Gastroesophageal sphincter (tissue), 4 donors: ENCODE data around the gene DLGAP4. TPM values are rescaled to one million over a fixed set of nuclear protein-coding genes. Genes with fewer than 3 reads are reported as not detected.

Source experiments
- ATAC-seq: fragments of 150-250 bp; one replicate; pipeline ENCODE4 v1.9.1; 2016; ENCODE audit warnings: mild to moderate bottlenecking, moderate library complexity
- H3K27ac ChIP-seq, 4 donors: fragments of 200-600 bp; sonication (generic) in 3 of 4; 1 replicate in 3 of 4; 2 replicates in 1 of 4; pipeline ENCODE4 v1.5.1; 2016 to 2019
- H3K27me3 ChIP-seq: fragments of 200-600 bp; sonication (generic); one replicate; pipeline ENCODE4 v1.5.1; 2019
- H3K36me3 ChIP-seq, 2 donors: fragments of 200-600 bp; sonication (generic); one replicate each; pipeline ENCODE4 v1.5.1; 2019; ENCODE audit warnings: control low read depth in 1 of 2
- H3K4me1 ChIP-seq, 3 donors: fragments of 200-600 bp; sonication (generic); 1 replicate in 2 of 3; 2 replicates in 1 of 3; pipeline ENCODE4 v1.5.1; 2016 to 2019; ENCODE audit warnings: control low read depth in 2 of 3
- H3K4me3 ChIP-seq, 2 donors: fragments of 200-600 bp; sonication (generic); one replicate each; pipeline ENCODE4 v1.5.1; 2019; ENCODE audit warnings: mild to moderate bottlenecking in 1 of 2, moderate library complexity in 1 of 2
- H3K9me3 ChIP-seq, 3 donors: fragments of 200-600 bp; sonication (generic); one replicate each; pipeline ENCODE4 v1.5.1; 2017 to 2019; ENCODE audit warnings: control low read depth in 2 of 3
- CTCF ChIP-seq, 4 experiments: fragments of 200-600 bp in 2 of 4; fragments of 450-650 bp in 2 of 4; sonication (generic) in 1 of 4; IDR thresholded peaks; one replicate each; pipeline ENCODE4 v1.5.1; 2017 to 2019; ENCODE audit warnings: antibody characterized with exemption in 4 of 4, mild to moderate bottlenecking in 2 of 4, moderate library complexity in 2 of 4
- EP300 ChIP-seq: sonication (generic); formaldehyde crosslinking; IDR thresholded peaks from one replicate; pipeline ENCODE4 v1.6.1; 2017; ENCODE audit warnings: antibody characterized with exemption, mild to moderate bottlenecking
- POLR2A ChIP-seq, 2 donors: fragments of 450-650 bp; IDR thresholded peaks; one replicate each; pipeline ENCODE4 v1.6.1; 2017; ENCODE audit warnings: antibody characterized with exemption in 2 of 2, mild to moderate bottlenecking in 2 of 2, moderate library complexity in 1 of 2
- POLR2AphosphoS5 ChIP-seq: sonication (generic); formaldehyde crosslinking; IDR thresholded peaks from one replicate; pipeline ENCODE4 v1.6.1; 2017; ENCODE audit warnings: antibody characterized with exemption
- WGBS, 2 donors: methylation state at CpG; one replicate each; pipeline ENCODE4 v1.1.5; 2018; ENCODE audit warnings: low coverage in 1 of 2; 5-methylcytosine and 5-hydroxymethylcytosine counted together
- total RNA-seq, 4 donors: library from RNA; depleted of rRNA; stranded (reverse); fragments of >200 nt; gene quantifications; one replicate each; pipeline ENCODE4 v1.1.0, GENCODE V29; 2016

Gene DLGAP4
- total RNA-seq, 4 donors from 2014 or later, result 35.5 to 76.1 (median 42.2) TPM

DNA sequence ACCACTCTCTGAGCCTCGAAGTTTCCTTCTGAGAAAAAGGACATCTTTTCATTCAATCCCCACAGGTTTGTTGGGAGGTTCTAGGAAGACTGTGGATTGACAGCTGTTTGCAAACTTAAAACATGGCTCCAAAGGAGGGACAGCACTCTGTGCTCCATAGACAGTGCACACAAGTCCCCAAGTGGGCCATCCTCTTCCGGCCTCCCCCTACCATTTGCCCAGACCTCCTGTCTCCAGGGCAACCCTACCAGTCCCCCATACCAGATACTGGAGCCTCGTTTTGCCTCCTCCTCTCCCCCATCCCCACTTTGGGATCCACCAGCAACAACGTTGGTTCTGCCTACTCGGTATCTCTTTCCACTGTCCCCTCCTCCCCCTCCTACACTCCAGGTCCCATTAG lies 8.5 kb upstream of the DLGAP4 start:
- WGBS, 2 donors, result 38 to 48% methylated on average over 4 of the region's 5 CpGs
- Histone ChIP-seq H3K27ac (no peak overlapping the region), H3K9me3 (peaks cover 0 to 10% (median 0%) of the 10 kb centered on the region in 3 donors), H3K36me3 (no peaks in the 10 kb centered on the region), H3K27me3 (peaks cover 80% of the 10 kb centered on the region), H3K4me3 (no peak overlapping the region), H3K4me1 (no peaks in the 10 kb centered on the region)
- TF ChIP-seq POLR2A (IDR thresholded peaks at IDR 0.05), result no peak
- TF ChIP-seq EP300, result no peak
- TF ChIP-seq POLR2AphosphoS5, result no peak
- TF ChIP-seq CTCF (IDR thresholded peaks at IDR 0.05), result no peak
- no peak for ATAC-seq

- Histone ChIP-seq H3K9me3 (peaks cover 0 to 10% (median 0%) of the 10 kb centered on the region in 3 donors), H3K4me3 (no peak overlapping the region), H3K4me1 (no peaks in the 10 kb centered on the region), H3K27me3 (peaks cover 84% of the 10 kb centered on the region), H3K27ac (no peak overlapping the region), H3K36me3 (no peaks in the 10 kb centered on the region)
- WGBS, 2 donors, result 100% methylated on average over 1 of the region's 3 CpGs; no CpG with 5 or more reads in 1 of the 2 donors
- TF ChIP-seq POLR2A (IDR thresholded peaks at IDR 0.05) (no peak), EP300 (no peak), CTCF (IDR thresholded peaks at IDR 0.05) (no peak), POLR2AphosphoS5 (no peak)
- no peak for ATAC-seq
Observed at GRCh38 chr20:36298061-36298460, 8.1 kb upstream of the DLGAP4 start.

DNA sequence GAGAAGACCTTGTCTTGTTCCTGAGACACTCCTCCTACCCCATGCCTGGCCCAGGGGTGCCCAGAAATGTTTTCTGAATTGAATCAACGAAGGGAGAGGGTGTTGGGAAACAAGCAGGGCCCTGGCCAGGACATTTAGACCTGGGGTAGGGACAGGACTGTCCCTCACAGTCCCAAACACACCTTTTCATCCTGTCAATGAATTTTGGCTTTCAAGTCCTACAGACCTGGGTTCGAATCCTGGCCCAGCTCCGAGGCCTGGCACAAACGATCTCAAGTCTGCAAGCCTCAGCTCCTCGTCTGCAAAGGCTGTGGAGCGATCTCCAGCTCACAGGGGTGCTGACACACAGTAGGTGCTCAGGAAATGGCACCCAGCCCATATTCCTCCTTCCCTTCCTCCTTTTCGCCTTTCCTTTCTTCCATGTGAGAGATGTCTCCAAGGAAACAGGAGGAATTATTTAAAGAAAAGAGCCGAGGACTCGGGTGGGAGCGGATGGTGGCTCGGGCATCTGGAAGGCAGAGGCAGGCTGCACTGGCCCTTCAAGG lies 7.3 kb upstream of the DLGAP4 start:
- 74% methylated on average over 5 of the region's 11 CpGs; no CpG with 5 or more reads in 1 of the 2 donors for WGBS, 2 donors
- peaks cover 0 to 10% (median 0%) of the 10 kb centered on the region in 3 donors for H3K9me3 ChIP-seq
- no peak for ATAC-seq
- peaks cover 87% of the 10 kb centered on the region for H3K27me3 ChIP-seq
- TF ChIP-seq EP300, result no peak
- TF ChIP-seq POLR2A (IDR thresholded peaks at IDR 0.05), result no peak
- TF ChIP-seq POLR2AphosphoS5, result no peak
- TF ChIP-seq CTCF (IDR thresholded peaks at IDR 0.05), result no peak
- no peak overlapping the region for H3K27ac ChIP-seq
- H3K4me1 ChIP-seq, result no peaks in the 10 kb centered on the region
- H3K4me3 ChIP-seq, result no peak overlapping the region
- H3K36me3 ChIP-seq, result no peaks in the 10 kb centered on the region

DNA sequence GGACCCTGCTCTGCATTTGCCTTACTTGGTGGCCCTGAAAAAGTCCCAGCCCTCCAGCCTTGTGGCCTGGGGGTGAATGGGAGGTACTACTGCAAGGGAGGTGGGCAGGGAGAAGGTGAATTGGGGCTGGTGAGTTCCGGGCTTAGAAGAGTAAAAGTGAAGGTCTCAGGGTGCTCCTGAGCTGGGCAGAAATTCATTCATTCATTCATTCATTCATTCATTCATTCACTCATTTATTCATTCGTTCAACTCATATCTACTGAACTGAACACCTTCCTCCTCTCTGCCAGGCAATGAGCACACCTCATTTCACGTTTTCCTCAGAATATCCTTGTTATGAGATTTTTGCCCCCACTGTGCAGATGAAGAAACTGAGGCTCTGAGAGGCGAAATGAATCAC lies 6.7 kb upstream of the DLGAP4 start:
- Histone ChIP-seq H3K27ac (no peak overlapping the region), H3K4me3 (no peak overlapping the region), H3K4me1 (no peaks in the 10 kb centered on the region), H3K36me3 (no peaks in the 10 kb centered on the region), H3K27me3 (peaks cover 90% of the 10 kb centered on the region), H3K9me3 (peaks cover 0 to 10% (median 0%) of the 10 kb centered on the region in 3 donors)
- no peak for ATAC-seq
- WGBS, 2 donors, result 82% methylated on average over 2 of the region's 4 CpGs
- TF ChIP-seq POLR2AphosphoS5, result no peak
- TF ChIP-seq CTCF (IDR thresholded peaks at IDR 0.05), result no peak
- TF ChIP-seq EP300, result no peak

DNA sequence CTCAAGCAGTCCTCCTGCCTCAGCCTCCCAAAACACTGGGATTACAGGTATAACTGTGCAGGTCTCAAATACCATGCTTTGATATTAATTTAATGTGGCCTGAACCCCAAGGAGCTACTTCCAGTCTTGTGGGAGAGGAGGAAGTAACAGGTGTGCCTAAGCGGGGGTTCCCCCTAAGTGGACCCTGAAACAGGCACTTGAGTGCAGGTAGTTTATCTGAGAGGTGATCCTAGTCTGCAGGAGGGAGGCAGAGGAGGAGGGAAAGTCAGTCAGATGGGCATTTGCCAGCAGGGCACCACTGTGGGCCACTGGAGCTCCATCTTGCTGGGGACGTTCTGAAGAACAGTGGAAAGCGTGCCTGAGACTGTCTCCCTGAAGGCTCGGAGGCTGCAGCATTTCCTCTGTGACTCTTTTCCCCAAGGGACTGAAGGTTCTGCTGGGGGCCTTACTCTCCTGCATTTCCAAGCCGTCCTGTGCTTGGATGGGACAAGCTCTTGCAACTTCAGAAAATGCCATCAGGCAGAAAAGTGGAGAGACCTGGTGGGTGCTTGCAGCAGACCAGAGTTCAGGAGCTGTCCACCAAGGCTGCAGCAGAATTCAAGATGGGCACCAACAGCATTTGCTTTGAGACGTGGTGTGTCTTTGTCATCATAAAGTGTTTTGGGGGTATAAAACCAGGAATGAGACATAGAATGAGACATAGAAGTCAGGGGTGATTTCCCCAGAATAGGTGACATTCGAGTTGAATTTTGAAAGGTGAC lies 4.6 kb upstream of the DLGAP4 start:
- no peak for TF ChIP-seq CTCF (IDR thresholded peaks at IDR 0.05)
- H3K4me1 ChIP-seq, result peaks cover 0 to 11% (median 6%) of the 10 kb centered on the region in 3 donors
- H3K27me3 ChIP-seq, result peaks cover 95% of the 10 kb centered on the region
- no peak overlapping the region for H3K27ac ChIP-seq
- no peaks in the 10 kb centered on the region for H3K9me3 ChIP-seq
- no peaks in the 10 kb centered on the region for H3K36me3 ChIP-seq
- WGBS, 2 donors, result 50 to 79% methylated on average over 3 to 5 of the region's 7 CpGs
- ATAC-seq, result no peak
- no peak overlapping the region for H3K4me3 ChIP-seq
